HG03135 (cell line): Measurements from ENCODE around the gene CD151.

Experiments used
- ATAC-seq: cut with Tn5 transposase; IDR thresholded peaks from one replicate; pipeline ENCODE4 v1.9.1; 2021; ENCODE audit warnings: mild to moderate bottlenecking, moderate library complexity; ENCODE audit not compliant: unreplicated experiment

CD151 gene

DNA sequence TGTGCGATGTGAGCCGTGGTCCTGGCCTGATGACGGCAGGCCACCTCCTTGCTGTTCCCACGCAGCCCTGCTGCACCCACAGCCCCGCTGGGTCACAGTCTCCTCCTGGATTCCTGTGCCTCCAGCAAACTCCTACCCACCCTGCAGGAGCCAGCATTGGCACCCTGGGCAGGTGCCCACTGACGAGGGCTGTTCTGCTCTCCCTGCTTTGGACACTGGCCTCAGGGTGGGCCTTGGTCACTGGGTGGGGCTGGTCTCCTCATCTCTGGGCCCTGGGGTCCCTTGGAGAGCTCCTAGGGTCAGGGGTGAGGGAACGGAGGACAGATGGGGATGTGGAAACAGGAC is 22.6 kb downstream of the CD151 start:
- no peak for ATAC-seq

GRCh38 chr11:855796-856195 is 23.0 kb downstream of the CD151 start:
- ATAC-seq: no peak

DNA sequence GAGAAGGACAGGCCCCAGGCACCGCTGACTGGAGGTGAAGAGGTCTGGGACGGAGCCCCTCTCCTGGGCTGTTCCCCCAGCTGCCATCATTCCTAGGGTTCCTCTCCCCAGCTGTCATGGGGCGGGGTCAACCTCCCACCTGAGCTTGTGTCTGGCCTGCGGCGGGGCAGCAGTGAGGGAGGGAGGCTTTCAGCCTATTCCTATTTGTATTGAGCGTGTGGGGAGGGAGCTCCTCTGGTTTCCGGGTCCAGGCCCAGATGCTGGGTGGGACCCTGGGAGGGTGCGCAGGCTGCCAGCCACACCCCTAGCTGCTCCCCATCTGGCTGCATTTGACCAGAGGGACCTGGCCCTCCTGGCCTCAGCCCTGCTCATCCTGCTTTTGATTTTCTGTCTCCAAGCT is 23.6 kb downstream of the CD151 start:
- no peak for ATAC-seq

DNA sequence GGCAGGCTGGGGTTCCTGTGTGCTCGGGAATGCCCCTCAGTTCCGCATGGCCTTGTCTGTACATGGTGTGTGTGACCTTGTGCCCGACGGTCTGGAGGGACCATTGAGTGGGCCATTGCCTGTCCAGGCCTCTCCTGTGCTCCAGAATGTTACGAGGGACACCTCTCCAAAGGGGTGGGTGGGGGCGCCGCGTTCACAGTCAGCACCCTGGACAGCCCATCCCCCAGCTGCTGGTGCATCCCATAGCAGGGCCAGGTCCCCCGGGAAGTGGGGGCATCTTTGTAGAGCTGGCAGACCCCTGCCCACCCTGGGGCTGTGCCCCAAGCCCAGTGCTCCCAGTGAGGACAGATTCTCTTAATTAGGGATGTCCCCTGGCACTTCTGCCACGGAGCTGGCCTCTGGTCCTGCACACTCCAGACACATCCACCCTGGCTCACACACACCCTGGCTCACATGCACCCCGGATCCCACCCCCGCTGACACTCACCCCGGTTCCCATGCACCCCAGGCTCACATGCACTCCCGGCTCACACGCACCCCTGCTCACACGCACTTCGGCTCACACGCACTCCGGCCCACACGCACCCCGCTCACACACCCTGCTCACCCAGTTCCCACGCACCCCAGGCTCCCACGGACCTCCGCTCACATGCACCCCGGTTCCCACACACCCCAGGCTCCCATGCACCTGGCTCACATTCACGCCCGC is 25.5 kb downstream of the CD151 start:
- ATAC-seq: no peak

GRCh38 chr11:858762-859339 is 26.1 kb downstream of the CD151 start:
- ATAC-seq: no peak

GRCh38 chr11:859394-860131 is 26.8 kb downstream of the CD151 start:
- no peak for ATAC-seq

DNA sequence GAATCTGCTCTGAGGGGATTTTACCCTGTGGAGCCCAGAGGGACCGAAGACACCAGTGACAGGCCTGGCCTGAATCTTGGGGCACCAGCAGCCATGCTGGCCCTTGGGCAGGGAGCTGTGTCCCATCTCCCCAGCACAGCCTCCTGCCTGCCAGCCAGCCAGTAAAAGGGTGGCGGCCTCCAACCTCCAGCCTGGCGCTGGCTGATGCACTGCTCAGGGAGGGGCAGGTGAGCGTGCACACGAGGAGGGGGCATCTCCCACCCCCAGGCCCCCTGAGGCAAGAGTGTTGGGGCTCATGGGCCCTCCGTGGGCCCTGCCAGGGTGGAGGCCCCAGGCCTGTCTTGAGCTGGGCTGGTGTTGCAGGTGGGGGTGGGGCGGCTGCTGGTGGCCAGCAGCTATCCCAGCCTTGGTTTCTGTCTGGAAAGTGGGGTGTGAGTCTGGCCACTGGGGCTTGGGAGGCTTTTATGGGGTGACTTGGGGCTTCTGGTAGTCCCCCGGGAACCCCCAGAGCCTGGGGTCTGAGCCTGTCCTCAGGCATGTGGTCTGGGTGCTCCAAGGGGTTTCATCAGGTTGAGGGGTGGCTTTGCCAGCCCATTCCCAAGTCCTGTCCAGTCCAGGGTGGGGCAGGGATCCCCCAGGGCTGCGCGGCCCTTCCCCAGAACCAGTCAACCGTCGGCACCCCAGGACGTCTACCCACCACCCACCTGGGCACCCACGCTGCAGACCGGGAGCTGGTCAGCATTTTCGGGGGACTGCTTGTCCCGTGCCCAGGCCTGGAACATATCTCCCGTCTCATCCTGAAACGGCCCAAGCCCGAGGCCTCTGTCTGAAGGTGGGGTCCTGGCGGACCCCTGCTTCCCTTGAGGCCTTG is 27.7 kb downstream of the CD151 start:
- ATAC-seq: no peak

- ATAC-seq: no peak
Measured at GRCh38 chr11:861105-861479, 28.3 kb downstream of the CD151 start.

- no peak for ATAC-seq
Measured at GRCh38 chr11:862081-862661, 29.4 kb downstream of the CD151 start.

GRCh38 chr11:862696-863022 is 29.9 kb downstream of the CD151 start:
- ATAC-seq: no peak

DNA sequence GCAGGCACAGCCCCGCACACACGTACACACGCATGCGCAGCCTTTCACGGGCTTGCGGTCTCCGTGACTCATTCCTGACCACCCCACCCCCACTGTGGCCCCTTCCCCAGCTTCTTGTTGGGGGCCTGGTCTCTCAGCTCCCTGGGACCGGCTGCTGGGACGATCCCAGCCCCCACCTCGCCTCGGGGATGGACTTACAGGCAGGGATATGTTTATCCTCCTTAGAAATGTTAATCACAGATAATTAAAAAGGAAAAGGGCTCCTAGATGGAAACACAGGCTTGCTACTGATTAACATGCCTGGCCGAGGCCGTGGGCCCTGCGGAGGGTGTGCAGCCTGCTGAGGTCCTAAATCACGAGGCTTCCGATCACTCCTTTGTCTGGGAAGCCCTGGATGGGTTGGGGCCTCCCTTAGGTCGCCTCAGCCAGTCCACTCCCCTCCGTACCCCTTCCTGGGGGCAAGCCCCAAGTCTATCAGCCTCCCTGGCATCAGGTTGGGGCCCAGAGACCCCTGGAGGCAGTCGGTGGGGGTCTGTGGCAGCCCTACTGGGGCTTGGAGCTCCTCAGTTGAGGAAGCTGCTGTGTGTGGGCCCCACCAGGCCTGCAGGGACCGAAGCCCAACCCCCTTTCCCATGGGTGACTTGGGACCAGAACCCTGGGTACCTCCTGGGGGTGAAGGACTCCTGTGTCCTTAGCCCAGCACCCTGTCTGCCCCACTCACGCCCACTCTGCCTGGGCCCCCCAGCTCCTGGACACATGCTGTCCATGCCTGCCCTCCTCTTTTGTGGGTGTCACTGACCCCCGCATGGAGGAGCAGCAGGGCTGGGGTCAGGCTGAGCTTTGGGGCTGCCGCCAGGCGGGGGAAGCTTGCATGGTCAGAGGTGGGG is 30.5 kb downstream of the CD151 start:
- no peak for ATAC-seq

GRCh38 chr11:863910-864827 is 31.4 kb downstream of the CD151 start:
- no peak for ATAC-seq

DNA sequence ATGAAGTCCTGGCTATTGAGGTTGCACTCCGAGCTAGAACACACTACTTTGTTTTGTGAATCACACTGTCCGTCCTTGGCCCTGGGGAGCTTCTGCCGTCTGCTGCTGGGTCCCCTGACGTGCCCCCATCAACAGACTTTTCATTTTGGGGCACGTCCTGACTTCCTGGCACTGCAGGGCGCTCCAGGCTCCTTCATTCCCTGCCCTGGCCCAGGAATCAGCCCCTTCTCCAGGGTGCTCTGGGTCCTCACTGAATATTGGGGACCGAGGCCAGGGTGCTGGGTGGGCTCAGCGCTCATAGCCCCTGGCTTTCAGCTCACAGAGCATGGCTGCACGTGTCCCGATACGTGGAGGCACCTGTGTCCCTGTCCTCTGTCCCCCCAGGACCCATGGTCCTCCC is 32.1 kb downstream of the CD151 start:
- no peak for ATAC-seq

DNA sequence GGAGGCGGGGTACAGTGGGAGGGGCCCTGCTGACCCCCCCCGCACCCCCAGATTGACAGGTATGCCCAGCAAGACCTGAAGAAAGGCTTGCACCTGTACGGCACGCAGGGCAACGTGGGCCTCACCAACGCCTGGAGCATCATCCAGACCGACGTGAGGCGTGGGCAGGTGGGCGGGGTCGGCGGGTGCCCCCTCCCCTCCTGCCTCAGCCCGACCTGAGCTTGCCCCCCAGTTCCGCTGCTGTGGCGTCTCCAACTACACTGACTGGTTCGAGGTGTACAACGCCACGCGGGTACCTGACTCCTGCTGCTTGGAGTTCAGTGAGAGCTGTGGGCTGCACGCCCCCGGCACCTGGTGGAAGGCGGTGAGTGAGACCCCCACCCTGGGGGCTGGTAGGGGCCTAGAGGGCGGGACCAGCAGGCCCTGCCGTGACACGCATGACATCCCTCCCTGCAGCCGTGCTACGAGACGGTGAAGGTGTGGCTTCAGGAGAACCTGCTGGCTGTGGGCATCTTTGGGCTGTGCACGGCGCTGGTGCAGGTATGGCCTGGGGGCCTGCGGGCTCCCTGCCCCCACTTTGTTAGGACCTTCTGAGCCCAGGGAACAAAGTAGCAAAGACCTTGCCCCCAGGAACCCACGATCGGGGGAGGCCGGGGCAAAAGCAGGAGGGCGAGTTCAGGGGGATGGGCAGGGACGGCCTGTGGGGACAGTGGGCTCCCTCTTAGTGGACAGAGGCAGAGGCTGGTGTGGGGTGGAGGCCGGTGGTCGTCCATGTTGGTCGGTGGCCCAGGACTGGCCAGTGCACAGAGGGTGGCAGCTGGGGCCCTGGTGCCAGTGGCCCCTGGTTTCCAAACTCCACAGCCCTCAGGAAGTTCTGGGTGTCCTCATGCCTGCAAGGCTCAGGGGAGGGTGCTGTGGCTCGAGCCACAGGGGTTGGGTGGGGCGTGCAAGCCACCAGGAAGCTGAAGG is 33.0 kb downstream of the CD151 start:
- ATAC-seq: no peak

GRCh38 chr11:866481-866880 is 33.7 kb downstream of the CD151 start:
- ATAC-seq: no peak

DNA sequence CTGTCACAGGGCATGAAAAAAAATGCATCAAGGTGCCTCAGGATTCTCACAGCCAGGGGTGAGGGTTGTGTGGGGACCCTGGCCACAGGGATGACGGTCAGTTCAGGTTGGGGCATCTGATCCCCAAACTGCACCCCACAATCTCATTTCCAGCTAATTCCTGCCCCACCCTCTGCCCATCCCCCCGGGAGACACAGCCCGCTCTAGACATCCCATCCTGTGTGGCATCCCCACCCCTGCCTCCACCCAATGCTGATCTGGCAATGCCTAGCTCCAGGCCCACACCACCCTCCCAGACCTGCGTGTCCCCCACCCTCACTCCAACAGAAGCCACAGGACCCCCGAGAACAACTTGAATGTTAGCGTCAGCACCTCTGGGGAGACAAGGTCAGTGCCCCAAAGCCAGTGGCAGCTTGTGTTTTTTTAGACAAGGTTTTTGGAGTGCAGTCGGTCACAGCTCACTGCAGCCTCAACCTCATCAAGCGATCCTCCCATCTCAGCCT is 35.2 kb downstream of the CD151 start:
- no peak for ATAC-seq

GRCh38 chr11:868394-868793 is 35.6 kb downstream of the CD151 start:
- no peak for ATAC-seq

DNA sequence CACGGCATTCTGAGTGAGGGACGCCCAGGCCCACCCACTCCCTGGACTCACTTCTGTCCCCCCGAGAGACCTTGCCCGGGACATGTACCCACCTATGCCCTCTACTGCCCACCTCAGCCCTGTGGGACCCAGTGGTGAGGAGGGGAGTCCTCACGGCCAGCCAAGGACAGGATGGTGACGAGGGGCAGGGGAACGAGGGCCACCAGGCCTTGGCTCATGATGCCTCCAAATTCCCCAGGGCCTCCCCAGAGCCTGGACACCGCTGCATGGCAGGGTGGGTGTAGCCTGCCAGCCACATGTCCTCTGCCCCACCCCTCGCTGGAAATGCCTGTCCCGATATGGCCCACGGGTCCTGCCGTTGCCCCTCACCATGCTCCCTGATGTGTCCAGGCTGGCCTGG is 36.0 kb downstream of the CD151 start:
- no peak for ATAC-seq
